ENCODE measurements around the gene MME.
"Not testable (repeated sequence)": the region's sequence is repeated elsewhere in the genome, so short reads cannot be mapped to it uniquely, and the experiment has no call there.

Gene MME

GRCh38 chr3:155202626-155203025 is 122.5 kb downstream of the MME start:
- TF ChIP-seq ZFX (IDR thresholded peaks at IDR 0.05), result no peak
- TF ChIP-seq, protein P1, sequence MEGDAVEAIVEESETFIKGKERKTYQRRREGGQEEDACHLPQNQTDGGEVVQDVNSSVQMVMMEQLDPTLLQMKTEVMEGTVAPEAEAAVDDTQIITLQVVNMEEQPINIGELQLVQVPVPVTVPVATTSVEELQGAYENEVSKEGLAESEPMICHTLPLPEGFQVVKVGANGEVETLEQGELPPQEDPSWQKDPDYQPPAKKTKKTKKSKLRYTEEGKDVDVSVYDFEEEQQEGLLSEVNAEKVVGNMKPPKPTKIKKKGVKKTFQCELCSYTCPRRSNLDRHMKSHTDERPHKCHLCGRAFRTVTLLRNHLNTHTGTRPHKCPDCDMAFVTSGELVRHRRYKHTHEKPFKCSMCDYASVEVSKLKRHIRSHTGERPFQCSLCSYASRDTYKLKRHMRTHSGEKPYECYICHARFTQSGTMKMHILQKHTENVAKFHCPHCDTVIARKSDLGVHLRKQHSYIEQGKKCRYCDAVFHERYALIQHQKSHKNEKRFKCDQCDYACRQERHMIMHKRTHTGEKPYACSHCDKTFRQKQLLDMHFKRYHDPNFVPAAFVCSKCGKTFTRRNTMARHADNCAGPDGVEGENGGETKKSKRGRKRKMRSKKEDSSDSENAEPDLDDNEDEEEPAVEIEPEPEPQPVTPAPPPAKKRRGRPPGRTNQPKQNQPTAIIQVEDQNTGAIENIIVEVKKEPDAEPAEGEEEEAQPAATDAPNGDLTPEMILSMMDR (conservative IDR thresholded peaks at IDR 0.05), result no peak

GRCh38 chr3:155204851-155205250 is 124.7 kb downstream of the MME start:
- no peak for TF ChIP-seq ZFX (IDR thresholded peaks at IDR 0.05)
- TF ChIP-seq, protein P1 (conservative IDR thresholded peaks at IDR 0.05), result no peak
- H3K27ac ChIP-seq, result no peak overlapping the region

More at GRCh38 chr3:155202626-155203025, 122.5 kb downstream of the MME start:
- no peak overlapping the region for H3K27ac ChIP-seq

- H3K27ac ChIP-seq, result no peak overlapping the region
- TF ChIP-seq, protein P1 (conservative IDR thresholded peaks at IDR 0.05), result no peak
- TF ChIP-seq ZFX (IDR thresholded peaks at IDR 0.05), result no peak
These were observed 128.2 kb downstream of the MME start for GRCh38 chr3:155208183-155208800.

GRCh38 chr3:155210736-155211135 is 130.6 kb downstream of the MME start:
- H3K27ac ChIP-seq, result no peak overlapping the region
- TF ChIP-seq, protein P1 (conservative IDR thresholded peaks at IDR 0.05), result no peak

- no peak overlapping the region for H3K27ac ChIP-seq
- TF ChIP-seq, protein P1 (conservative IDR thresholded peaks at IDR 0.05), result no peak
- no peak for TF ChIP-seq ZFX (IDR thresholded peaks at IDR 0.05)
These were observed 131.1 kb downstream of the MME start for GRCh38 chr3:155211266-155211665.

DNA sequence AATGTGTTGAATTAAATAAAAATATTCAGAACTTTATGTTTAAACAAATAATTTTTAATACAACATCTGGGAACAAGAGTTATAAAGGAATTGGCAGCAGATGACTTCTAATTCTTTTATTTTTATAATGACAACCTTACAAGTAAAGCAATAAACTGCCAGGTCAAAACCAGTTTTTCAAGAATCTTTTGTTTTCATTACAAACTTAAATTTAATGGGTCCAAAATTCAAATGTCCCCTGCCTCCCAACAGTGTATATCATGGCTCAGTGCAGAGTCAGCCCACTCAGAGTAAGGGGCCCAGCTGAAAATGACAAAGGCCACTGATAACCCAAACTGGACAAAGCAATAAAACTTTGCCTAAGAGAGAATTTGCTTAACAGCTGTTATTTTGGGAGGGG is 131.8 kb downstream of the MME start:
- TF ChIP-seq, protein P1 (conservative IDR thresholded peaks at IDR 0.05), result no peak
- no peak for TF ChIP-seq ZFX (IDR thresholded peaks at IDR 0.05)
- peak overlapping the region; percentile 60; the same call in 1 of the 2 replicates for H3K27ac ChIP-seq

DNA sequence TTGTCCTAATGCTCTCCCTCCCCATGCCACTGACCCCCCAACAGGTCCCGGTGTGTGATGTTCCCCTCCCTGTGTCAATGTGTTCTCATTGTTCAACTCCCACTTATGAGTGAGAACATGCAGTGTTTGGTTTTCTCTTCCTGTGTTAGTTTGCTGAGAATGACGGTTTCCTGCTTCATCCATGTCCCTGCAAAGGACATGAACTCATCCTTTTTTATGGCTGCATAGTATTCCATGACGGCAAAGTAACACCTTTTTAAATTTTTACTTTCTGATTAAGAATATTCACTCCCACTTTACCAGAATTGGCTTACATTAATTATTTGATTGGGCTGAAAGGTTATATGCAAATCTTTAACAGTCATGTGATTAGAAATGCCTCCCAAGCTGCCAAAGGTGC is 135.9 kb downstream of the MME start:
- H3K27ac ChIP-seq, result not testable (repeated sequence)

- H3K27ac ChIP-seq, result no peak overlapping the region
- TF ChIP-seq, protein P1 (conservative IDR thresholded peaks at IDR 0.05), result no peak
- no peak for TF ChIP-seq ZFX (IDR thresholded peaks at IDR 0.05)
These were observed 137.5 kb downstream of the MME start for GRCh38 chr3:155217591-155217990.

All from C4-2B (cell line).